Endothelial cell of umbilical vein (primary cell): ENCODE measurements around the gene LINC00237. TPM values are rescaled to one million over a fixed set of nuclear protein-coding genes. Genes with fewer than 3 reads are reported as not detected.

Experiments used
- BruUV-seq: library from RNA; stranded (reverse); fragments of 400-500 nt; replicated peaks from 2 replicates; lab custom pipeline; 2021; lab: Mats Ljungman, UMichigan
- CTCF ChIA-PET: fragments of 300-600, 350-600 bp; sonication (Branson Sonifier 250); formaldehyde crosslinking; loops from one replicate; lab custom pipeline; 2021; ENCODE audit warnings: antibody characterized with exemption, inconsistent platforms; lab: Charles Lee
- POLR2A ChIA-PET: fragments of 300-600, 350-600 bp; sonication (Branson Sonifier 250); formaldehyde crosslinking; loops from one replicate; lab custom pipeline; 2021; ENCODE audit warnings: antibody characterized with exemption, inconsistent platforms; lab: Charles Lee
- DNase-seq: peaks from one replicate; pipeline ENCODE4 v3.0.0-alpha.2; 2011; ENCODE audit warnings: low read depth, low spot score
- FAIRE-seq: peaks from 2 replicates; lab custom pipeline; 2011; peaks lifted over from hg19 to GRCh38; lab: Jason Lieb, UNC
- H2AFZ ChIP-seq: 2 replicates; pipeline ENCODE4 v1.6.0; 2012; ENCODE audit warnings: low read depth, low read length, control low read depth, inconsistent platforms
- H3K27ac ChIP-seq: 2 replicates; pipeline ENCODE4 v1.5.1; 2011; ENCODE audit warnings: low read depth, mild to moderate bottlenecking, control low read depth, low read length, moderate library complexity; ENCODE audit not compliant: insufficient read depth
- H3K27me3 ChIP-seq, 2 experiments: 2 replicates each; pipeline versions ENCODE4 v1.6.0 to v1.6.1; 2011; ENCODE audit warnings: low read length in 2 of 2, mixed read lengths in 1 of 2; ENCODE audit not compliant: control insufficient read depth in 2 of 2, insufficient read depth in 2 of 2
- H3K36me3 ChIP-seq, 2 experiments: 2 replicates in 1 of 2; 3 replicates in 1 of 2; pipeline ENCODE4 v1.5.1; 2011; ENCODE audit warnings: low read length in 2 of 2, mild to moderate bottlenecking in 1 of 2, moderate library complexity in 1 of 2; ENCODE audit not compliant: control insufficient read depth in 2 of 2, insufficient read depth in 2 of 2; ENCODE audit errors: extremely low read depth in 1 of 2
- H3K4me1 ChIP-seq: 3 replicates; pipeline ENCODE4 v1.5.1; 2011; ENCODE audit warnings: mild to moderate bottlenecking, low read length; ENCODE audit not compliant: control insufficient read depth, insufficient read depth; ENCODE audit errors: extremely low read depth
- H3K4me2 ChIP-seq: 2 replicates; pipeline ENCODE4 v1.6.1; 2011; ENCODE audit warnings: low read length, control low read depth, mixed read lengths; ENCODE audit not compliant: insufficient read depth
- H3K4me3 ChIP-seq, 3 experiments: fragments of 200-600 bp in 1 of 3; sonication (generic), shearing (Covaris generic) in 1 of 3; replicated peaks in 1 of 3; 2 replicates each; pipeline ENCODE4 v1.5.1; 2011 to 2016; ENCODE audit warnings: control low read depth in 3 of 3, low read length in 3 of 3, mild to moderate bottlenecking in 2 of 3, inconsistent platforms in 1 of 3, low read depth in 1 of 3, moderate library complexity in 1 of 3; ENCODE audit not compliant: insufficient read depth in 1 of 3
- H3K79me2 ChIP-seq: 2 replicates; pipeline ENCODE4 v1.6.0; 2012; ENCODE audit warnings: low read length, inconsistent platforms; ENCODE audit not compliant: control insufficient read depth, insufficient read depth
- H3K9ac ChIP-seq: replicated peaks from 2 replicates; pipeline ENCODE3; 2011; ENCODE audit warnings: low read length, control low read depth; ENCODE audit not compliant: insufficient read depth; ENCODE audit errors: extremely low read depth
- H3K9me1 ChIP-seq: replicated peaks from 3 replicates; pipeline ENCODE4 v1.6.0; 2011; ENCODE audit warnings: mild to moderate bottlenecking, low read length; ENCODE audit not compliant: control insufficient read depth, insufficient read depth; ENCODE audit errors: extremely low read depth
- H3K9me3 ChIP-seq: replicated peaks from 2 replicates; pipeline ENCODE4 v1.5.1; 2012; ENCODE audit warnings: low read length, inconsistent platforms; ENCODE audit not compliant: control insufficient read depth, insufficient read depth
- H4K20me1 ChIP-seq: replicated peaks from 2 replicates; pipeline ENCODE3; 2011; ENCODE audit warnings: mild to moderate bottlenecking, low read length; ENCODE audit not compliant: control insufficient read depth, insufficient read depth; ENCODE audit errors: extremely low read depth
- EZH2 ChIP-seq: IDR thresholded peaks from 2 replicates; pipeline ENCODE4 v1.6.1; 2012; ENCODE audit warnings: borderline replicate concordance, low read depth, mild to moderate bottlenecking, moderate library complexity, low read length, inconsistent platforms; ENCODE audit not compliant: severe bottlenecking
- FOS ChIP-seq: IDR thresholded peaks from 2 replicates; pipeline ENCODE4 v1.6.1; 2011; ENCODE audit warnings: mild to moderate bottlenecking, low read length, moderate library complexity, borderline replicate concordance; ENCODE audit not compliant: insufficient read depth
- GATA2 ChIP-seq: IDR thresholded peaks from 2 replicates; pipeline ENCODE4 v1.7.0; 2011; ENCODE audit warnings: low read depth, mild to moderate bottlenecking, moderate library complexity, mixed read lengths, low read length; ENCODE audit not compliant: insufficient read length, insufficient read depth
- JUN ChIP-seq: IDR thresholded peaks from 2 replicates; pipeline ENCODE4 v1.6.1; 2011; ENCODE audit warnings: borderline replicate concordance, low read depth; ENCODE audit not compliant: insufficient read length, insufficient read depth
- MYC ChIP-seq: IDR thresholded peaks from one replicate; pipeline ENCODE4 v1.6.1; 2011; ENCODE audit warnings: mild to moderate bottlenecking, low read depth, low read length
- POLR2A ChIP-seq: IDR thresholded peaks from 2 replicates; pipeline ENCODE4 v1.6.1; 2012; ENCODE audit warnings: low read depth, mild to moderate bottlenecking, control low read depth, low read length
- POLR2AphosphoS5 ChIP-seq: IDR thresholded peaks from 2 replicates; pipeline ENCODE4 v1.6.1; 2012; ENCODE audit warnings: low read depth, mild to moderate bottlenecking, control low read depth, low read length, moderate library complexity; ENCODE audit not compliant: insufficient read depth
- dilution Hi-C: fragments of 300-500 bp; cut with MboI; formaldehyde crosslinking; loops from one replicate; pipeline ENCODE4 v1.15.0; 2019; ENCODE audit warnings: low sequenced_read_pairs; ENCODE audit not compliant: extremely low pct_ligation_motif_present
- intact Hi-C: fragments of 100-400 bp; cut with micrococcal nuclease; formaldehyde crosslinking; loops from one replicate; pipeline ENCODE4 v1.10.0; 2022
- polyA plus RNA-seq, 4 experiments: library from polyadenylated mRNA; depleted of rRNA in 3 of 4; stranded (reverse) in 3 of 4; unstranded in 1 of 4; fragments of >200 nt; gene quantifications; 2 replicates each; pipeline versions ENCODE4 v1.2.1 to v1.2.3, GENCODE V29; 2011 to 2012; ENCODE audit warnings: missing spikeins in 1 of 4
- total RNA-seq: library from RNA; stranded (reverse); gene quantifications from 2 replicates; pipeline ENCODE4 v1.2.3, GENCODE V29; 2021
- TF ChIP-seq, protein P1 (sequence below), 2 donors: IDR thresholded peaks; 1 replicate in 1 of 2; 2 replicates in 1 of 2; pipeline ENCODE4 v1.5.1; 2011; ENCODE audit warnings: low read length in 2 of 2, mild to moderate bottlenecking in 2 of 2, moderate library complexity in 2 of 2, control low read depth in 1 of 2, inconsistent platforms in 1 of 2, low read depth in 1 of 2; ENCODE audit not compliant: insufficient read depth in 1 of 2; ENCODE audit errors: extremely low read depth in 1 of 2
- TF ChIP-seq, protein P2 (sequence below): IDR thresholded peaks from 2 replicates; pipeline ENCODE4 v1.6.1; 2011; ENCODE audit not compliant: insufficient read depth, insufficient read length

The LINC00237 gene
- total and polyA plus RNA-seq, 2 donors (not counting 3 experiments of a cell fraction or from before 2014, with no cell fraction given) = not detected

DNA sequence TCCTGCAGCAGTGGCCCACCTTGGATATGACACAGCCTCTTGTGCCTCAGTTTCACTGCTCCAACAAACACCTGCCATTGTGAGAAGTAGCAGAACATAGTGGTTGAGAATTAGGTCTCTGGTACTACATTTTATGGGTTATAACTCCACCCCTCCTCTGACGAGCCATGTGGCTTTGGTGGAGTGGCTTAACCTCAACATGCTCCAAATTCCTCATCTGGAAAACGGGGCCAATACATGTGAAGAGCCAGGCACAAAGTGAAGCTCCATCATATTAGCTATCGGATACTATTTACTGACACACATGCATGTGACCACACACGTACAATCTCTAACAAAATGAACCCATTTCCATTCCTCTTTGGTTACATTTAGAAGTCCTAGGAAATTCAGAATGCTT, 11.4 kb upstream of the LINC00237 start:
- Histone ChIP-seq H4K20me1 (no peaks in the 10 kb centered on the region), H3K9me3 (no peaks in the 10 kb centered on the region), H3K4me2 (no peak overlapping the region), H3K36me3 (no peaks in the 10 kb centered on the region), H2AFZ (no peak overlapping the region), H3K27me3 (peaks cover 6 to 7% of the 10 kb centered on the region in 2 experiments), H3K9me1 (no peaks in the 10 kb centered on the region), H3K9ac (no peak overlapping the region), H3K27ac (no peak overlapping the region), H3K79me2 (no peaks in the 10 kb centered on the region), H3K4me3 (no peak overlapping the region), H3K4me1 (no peaks in the 10 kb centered on the region)
- dilution Hi-C loops (no loop called here), intact Hi-C loops (no loop called here)
- BruUV-seq = no TSS peak
- TF ChIP-seq MYC (no peak), EZH2 (no peak), POLR2A (no peak), FOS (no peak), GATA2 (no peak), POLR2AphosphoS5 (no peak), JUN (no peak)
- TF ChIP-seq, protein P1, sequence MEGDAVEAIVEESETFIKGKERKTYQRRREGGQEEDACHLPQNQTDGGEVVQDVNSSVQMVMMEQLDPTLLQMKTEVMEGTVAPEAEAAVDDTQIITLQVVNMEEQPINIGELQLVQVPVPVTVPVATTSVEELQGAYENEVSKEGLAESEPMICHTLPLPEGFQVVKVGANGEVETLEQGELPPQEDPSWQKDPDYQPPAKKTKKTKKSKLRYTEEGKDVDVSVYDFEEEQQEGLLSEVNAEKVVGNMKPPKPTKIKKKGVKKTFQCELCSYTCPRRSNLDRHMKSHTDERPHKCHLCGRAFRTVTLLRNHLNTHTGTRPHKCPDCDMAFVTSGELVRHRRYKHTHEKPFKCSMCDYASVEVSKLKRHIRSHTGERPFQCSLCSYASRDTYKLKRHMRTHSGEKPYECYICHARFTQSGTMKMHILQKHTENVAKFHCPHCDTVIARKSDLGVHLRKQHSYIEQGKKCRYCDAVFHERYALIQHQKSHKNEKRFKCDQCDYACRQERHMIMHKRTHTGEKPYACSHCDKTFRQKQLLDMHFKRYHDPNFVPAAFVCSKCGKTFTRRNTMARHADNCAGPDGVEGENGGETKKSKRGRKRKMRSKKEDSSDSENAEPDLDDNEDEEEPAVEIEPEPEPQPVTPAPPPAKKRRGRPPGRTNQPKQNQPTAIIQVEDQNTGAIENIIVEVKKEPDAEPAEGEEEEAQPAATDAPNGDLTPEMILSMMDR (IDR thresholded peaks at IDR 0.05; ENCODE audit: extremely low read depth in 1 of 2, insufficient read depth in 1 of 2, low read depth in 1 of 2, low read length in 2 of 2) = no peak
- TF ChIP-seq, protein P2, sequence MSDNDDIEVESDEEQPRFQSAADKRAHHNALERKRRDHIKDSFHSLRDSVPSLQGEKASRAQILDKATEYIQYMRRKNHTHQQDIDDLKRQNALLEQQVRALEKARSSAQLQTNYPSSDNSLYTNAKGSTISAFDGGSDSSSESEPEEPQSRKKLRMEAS = no peak
- FAIRE-seq (no peak), DNase-seq (no peak)
- ChIA-PET POLR2A (no interaction called here), CTCF (interaction anchor here (1.3 kb wide), 1 partner anchor 9 kb away, joined by 4 read pairs; the partner anchor contains the start of gene KIZ)
